Chondrocyte (in vitro differentiated cells): ENCODE measurements around the gene COQ10A. TPM values are rescaled to one million over a fixed set of nuclear protein-coding genes. Genes with fewer than 3 reads are reported as not detected.

Experiments used
- DNase-seq: peaks from one replicate; pipeline ENCODE4 v3.0.0; 2021; ENCODE audit warnings: mixed read lengths, low spot score
- H3K27ac Mint-ChIP-seq: one replicate; pipeline ENCODE4 v1.8.0; 2021; ENCODE audit warnings: mild to moderate bottlenecking, moderate library complexity, mixed read lengths; ENCODE audit not compliant: unreplicated experiment
- H3K27me3 Mint-ChIP-seq: 2 replicates; pipeline ENCODE4 v1.8.0; 2021; ENCODE audit warnings: low read depth, mixed read lengths
- H3K36me3 Mint-ChIP-seq: 2 replicates; pipeline ENCODE4 v1.8.0; 2021; ENCODE audit warnings: low read depth, mixed read lengths
- H3K4me1 Mint-ChIP-seq: 2 replicates; pipeline ENCODE4 v1.8.0; 2021; ENCODE audit warnings: low read depth, mild to moderate bottlenecking, mixed read lengths
- H3K4me3 Mint-ChIP-seq: one replicate; pipeline ENCODE4 v1.8.0; 2021; ENCODE audit warnings: mild to moderate bottlenecking, moderate library complexity, mixed read lengths; ENCODE audit not compliant: unreplicated experiment
- H3K9me3 Mint-ChIP-seq: 2 replicates; pipeline ENCODE4 v1.8.0; 2021; ENCODE audit warnings: low read depth, mixed read lengths
- CTCF ChIP-seq: fragments of 200-600 bp; sonication (generic); IDR thresholded peaks from 2 replicates; pipeline ENCODE4 v1.5.0; 2021; ENCODE audit warnings: antibody characterized with exemption, mild to moderate bottlenecking, moderate library complexity
- total RNA-seq: library from RNA; stranded (reverse); gene quantifications from 3 replicates; pipeline ENCODE4 v1.2.1, GENCODE V29; 2021

COQ10A gene
- total RNA-seq, 1 donor from 2014 or later = 9.8 TPM

GRCh38 chr12:56236091-56236490 is 30.7 kb upstream of the COQ10A start:
- TF ChIP-seq CTCF = no peak
- Mint-ChIP-seq H3K36me3 (peaks cover 7% of the 10 kb centered on the region), H3K4me3 (no peak overlapping the region), H3K9me3 (no peaks in the 10 kb centered on the region), H3K4me1 (no peaks in the 10 kb centered on the region), H3K27ac (no peak overlapping the region), H3K27me3 (no peaks in the 10 kb centered on the region)
- DNase-seq = no peak

- no peak overlapping the region for H3K27ac Mint-ChIP-seq
- TF ChIP-seq CTCF = no peak
- H3K27me3 Mint-ChIP-seq = no peaks in the 10 kb centered on the region
- peaks cover 14% of the 10 kb centered on the region for H3K36me3 Mint-ChIP-seq
- no peak for DNase-seq
- H3K4me1 Mint-ChIP-seq = no peaks in the 10 kb centered on the region
- no peaks in the 10 kb centered on the region for H3K9me3 Mint-ChIP-seq
- no peak overlapping the region for H3K4me3 Mint-ChIP-seq
These were observed 29.8 kb upstream of the COQ10A start for GRCh38 chr12:56236985-56237384.

GRCh38 chr12:56237552-56237951 is 29.2 kb upstream of the COQ10A start:
- no peaks in the 10 kb centered on the region for H3K9me3 Mint-ChIP-seq
- no peaks in the 10 kb centered on the region for H3K27me3 Mint-ChIP-seq
- peaks cover 20% of the 10 kb centered on the region for H3K36me3 Mint-ChIP-seq
- DNase-seq = no peak
- TF ChIP-seq CTCF = no peak
- H3K4me1 Mint-ChIP-seq = no peaks in the 10 kb centered on the region
- no peak overlapping the region for H3K4me3 Mint-ChIP-seq
- no peak overlapping the region for H3K27ac Mint-ChIP-seq

- peaks cover 37% of the 10 kb centered on the region for H3K36me3 Mint-ChIP-seq
- H3K4me3 Mint-ChIP-seq = no peak overlapping the region
These were observed 25.1 kb upstream of the COQ10A start for GRCh38 chr12:56241424-56242303.

GRCh38 chr12:56242986-56243385 is 23.8 kb upstream of the COQ10A start:
- H3K27me3 Mint-ChIP-seq = no peaks in the 10 kb centered on the region
- DNase-seq = no peak
- peaks cover 43% of the 10 kb centered on the region for H3K36me3 Mint-ChIP-seq
- no peaks in the 10 kb centered on the region for H3K9me3 Mint-ChIP-seq
- no peak overlapping the region for H3K27ac Mint-ChIP-seq
- H3K4me1 Mint-ChIP-seq = peaks cover 2% of the 10 kb centered on the region
- H3K4me3 Mint-ChIP-seq = no peak overlapping the region
- TF ChIP-seq CTCF = no peak

More at GRCh38 chr12:56241424-56242303, 25.1 kb upstream of the COQ10A start:
- no peak for TF ChIP-seq CTCF
- DNase-seq = no peak
- peaks cover 2% of the 10 kb centered on the region for H3K4me1 Mint-ChIP-seq
- H3K9me3 Mint-ChIP-seq = no peaks in the 10 kb centered on the region
- no peaks in the 10 kb centered on the region for H3K27me3 Mint-ChIP-seq
- no peak overlapping the region for H3K27ac Mint-ChIP-seq
